MM.1S (cell line): ENCODE measurements around the gene OASL.

Experiments
- DNase-seq: peaks from one replicate; pipeline ENCODE4 v3.0.0-alpha.2; 2015
- H2AFZ ChIP-seq: fragments of 300-600 bp; sonication (generic); 2 replicates; pipeline ENCODE4 v1.6.0; 2016; ENCODE audit warnings: antibody characterized with exemption, low read length
- H3F3A ChIP-seq: fragments of 300-600 bp; sonication (generic); 2 replicates; pipeline ENCODE4 v1.6.1; 2016; ENCODE audit warnings: mild to moderate bottlenecking, antibody characterized with exemption, low read length, moderate library complexity, mixed read lengths; ENCODE audit not compliant: insufficient read depth
- H3K27ac ChIP-seq: fragments of 300-600 bp; sonication (generic); 2 replicates; pipeline ENCODE4 v1.5.1; 2016; ENCODE audit warnings: mild to moderate bottlenecking, low read length
- H3K27me3 ChIP-seq: fragments of 300-600 bp; sonication (generic); replicated peaks from 2 replicates; pipeline ENCODE4 v1.6.0; 2016; ENCODE audit warnings: low read length; ENCODE audit not compliant: insufficient read depth
- H3K36me3 ChIP-seq: fragments of 300-600 bp; sonication (generic); replicated peaks from 2 replicates; pipeline ENCODE4 v1.6.1; 2016; ENCODE audit warnings: mild to moderate bottlenecking, low read length, mixed read lengths; ENCODE audit not compliant: insufficient read depth
- H3K4me1 ChIP-seq: fragments of 300-600 bp; sonication (generic); 2 replicates; pipeline ENCODE4 v1.6.1; 2016; ENCODE audit warnings: low read length, mixed read lengths
- H3K4me2 ChIP-seq: fragments of 300-600 bp; sonication (generic); 2 replicates; pipeline ENCODE4 v1.6.0; 2016; ENCODE audit warnings: low read depth, low read length
- H3K4me3 ChIP-seq: fragments of 300-600 bp; sonication (generic); 2 replicates; pipeline ENCODE4 v1.5.1; 2016; ENCODE audit warnings: low read length, mixed read lengths
- H3K79me2 ChIP-seq: fragments of 300-600 bp; sonication (generic); 2 replicates; pipeline ENCODE4 v1.6.1; 2016; ENCODE audit warnings: mixed run types, low read length, mixed read lengths
- H3K9ac ChIP-seq: fragments of 300-600 bp; sonication (generic); 2 replicates; pipeline ENCODE4 v1.6.1; 2016; ENCODE audit warnings: low read length, mixed read lengths
- H3K9me2 ChIP-seq: fragments of 300-600 bp; sonication (generic); replicated peaks from 2 replicates; pipeline ENCODE4 v1.6.1; 2016; ENCODE audit warnings: mild to moderate bottlenecking, low read length, mixed read lengths; ENCODE audit not compliant: insufficient read depth
- H3K9me3 ChIP-seq: fragments of 300-600 bp; sonication (generic); replicated peaks from 2 replicates; pipeline ENCODE4 v1.6.1; 2016; ENCODE audit warnings: mild to moderate bottlenecking, low read length, mixed read lengths; ENCODE audit not compliant: insufficient read depth
- H4K20me1 ChIP-seq: fragments of 300-600 bp; sonication (generic); 2 replicates; pipeline ENCODE4 v1.6.1; 2016; ENCODE audit warnings: mild to moderate bottlenecking, low read length, moderate library complexity, mixed read lengths; ENCODE audit not compliant: insufficient read depth
- CTCF ChIP-seq: fragments of 300-600 bp; sonication (generic); IDR thresholded peaks from 2 replicates; pipeline ENCODE4 v1.5.1; 2016; ENCODE audit warnings: antibody characterized with exemption, low read length, mixed read lengths
- EZH2 ChIP-seq: fragments of 300-600 bp; sonication (generic); optimal IDR thresholded peaks from 2 replicates; pipeline ENCODE3; 2017; ENCODE audit warnings: low read depth, mild to moderate bottlenecking, antibody characterized with exemption, low read length, mixed read lengths
- EZH2phosphoT487 ChIP-seq: fragments of 300-600 bp; sonication (generic); IDR thresholded peaks from 2 replicates; pipeline ENCODE4 v1.6.1; 2018; ENCODE audit warnings: antibody characterized with exemption, low read length

OASL gene

GRCh38 chr12:121008347-121009098, 30.5 kb downstream of the OASL start:
- Histone ChIP-seq H3K9ac (no peak overlapping the region), H3F3A (no peaks in the 10 kb centered on the region), H2AFZ (no peak overlapping the region), H3K36me3 (no peaks in the 10 kb centered on the region), H3K27ac (no peak overlapping the region), H3K9me3 (no peaks in the 10 kb centered on the region), H3K27me3 (no peaks in the 10 kb centered on the region), H3K79me2 (no peaks in the 10 kb centered on the region), H3K4me3 (no peak overlapping the region), H3K9me2 (no peaks in the 10 kb centered on the region), H4K20me1 (no peaks in the 10 kb centered on the region), H3K4me2 (no peak overlapping the region), H3K4me1 (no peaks in the 10 kb centered on the region)
- no peak for DNase-seq
- TF ChIP-seq CTCF (no peak), EZH2phosphoT487 (no peak), EZH2 (no peak)

DNA sequence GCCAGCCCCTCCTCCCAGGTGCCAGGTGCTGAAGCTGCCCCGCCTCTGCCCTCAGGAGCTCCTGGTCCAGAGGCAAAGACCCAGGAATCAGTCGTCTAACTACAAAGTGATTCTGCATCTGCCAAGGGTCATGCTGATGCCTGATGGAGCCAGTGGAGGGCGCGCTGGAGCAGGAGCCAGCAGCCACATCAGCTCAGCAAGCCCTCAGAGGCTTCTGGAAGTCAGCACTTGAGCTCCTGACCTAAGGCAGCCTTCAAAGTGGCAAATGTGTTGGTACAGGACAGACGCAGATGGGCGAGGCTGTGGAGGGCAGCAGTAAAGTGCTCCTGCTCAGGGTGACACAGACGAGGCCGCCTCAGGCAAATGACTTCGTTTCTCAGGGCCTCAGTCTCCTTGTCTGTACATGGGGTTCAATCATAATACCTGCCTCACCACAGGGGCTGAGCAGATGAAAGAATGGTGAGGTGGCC, 33.7 kb downstream of the OASL start:
- H3K4me2 ChIP-seq, result no peak overlapping the region
- H3K79me2 ChIP-seq, result no peaks in the 10 kb centered on the region
- no peaks in the 10 kb centered on the region for H4K20me1 ChIP-seq
- no peak overlapping the region for H2AFZ ChIP-seq
- no peak overlapping the region for H3K27ac ChIP-seq
- peak; percentile 37 for DNase-seq
- H3K4me1 ChIP-seq, result no peaks in the 10 kb centered on the region
- no peaks in the 10 kb centered on the region for H3K27me3 ChIP-seq
- no peaks in the 10 kb centered on the region for H3K9me3 ChIP-seq
- TF ChIP-seq EZH2, result no peak
- peak; percentile 58 for TF ChIP-seq CTCF
- H3K36me3 ChIP-seq, result no peaks in the 10 kb centered on the region
- no peak overlapping the region for H3K4me3 ChIP-seq
- H3F3A ChIP-seq, result no peaks in the 10 kb centered on the region
- H3K9me2 ChIP-seq, result no peaks in the 10 kb centered on the region
- no peak overlapping the region for H3K9ac ChIP-seq

- TF ChIP-seq EZH2, result no peak
- no peak for TF ChIP-seq EZH2phosphoT487
- no peak for TF ChIP-seq CTCF
- Histone ChIP-seq H3K27ac (no peak overlapping the region), H4K20me1 (no peaks in the 10 kb centered on the region), H3K9me3 (no peaks in the 10 kb centered on the region), H3K4me1 (no peaks in the 10 kb centered on the region), H3K9me2 (no peaks in the 10 kb centered on the region), H3F3A (no peaks in the 10 kb centered on the region), H3K27me3 (no peaks in the 10 kb centered on the region), H3K4me2 (no peak overlapping the region), H3K9ac (no peak overlapping the region), H3K36me3 (no peaks in the 10 kb centered on the region), H2AFZ (no peak overlapping the region), H3K4me3 (no peak overlapping the region), H3K79me2 (no peaks in the 10 kb centered on the region)
- no peak for DNase-seq
Measured at GRCh38 chr12:121004253-121004815, 34.7 kb downstream of the OASL start.
